ENCODE results near the gene AKAP8.
"Not testable (repeated sequence)": the region's sequence is repeated elsewhere in the genome, so short reads cannot be mapped to it uniquely, and the experiment has no call there.

AKAP8 gene

GRCh38 chr19:15403151-15403531 lies 23.6 kb upstream of the AKAP8 start:
- no peak for DNase-seq

- DNase-seq, result no peak
These were observed 23.0 kb upstream of the AKAP8 start for GRCh38 chr19:15402411-15403150.

DNA sequence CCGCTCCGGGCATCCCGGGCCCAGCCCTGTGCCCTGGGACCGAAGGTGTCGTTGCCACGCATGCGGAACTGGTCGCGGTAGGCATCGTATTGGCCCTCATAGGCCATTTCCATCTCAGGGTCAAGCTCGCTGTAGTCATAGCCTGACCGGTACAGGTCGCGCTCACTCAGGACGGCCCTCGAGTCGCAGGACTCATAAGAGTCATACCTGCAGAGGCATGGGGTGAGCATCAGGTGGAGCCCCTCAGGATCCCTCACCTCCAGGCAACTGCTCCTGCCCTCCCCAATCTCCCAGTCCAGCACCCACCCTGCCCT lies 21.8 kb upstream of the AKAP8 start:
- DNase-seq, result no peak

DNA sequence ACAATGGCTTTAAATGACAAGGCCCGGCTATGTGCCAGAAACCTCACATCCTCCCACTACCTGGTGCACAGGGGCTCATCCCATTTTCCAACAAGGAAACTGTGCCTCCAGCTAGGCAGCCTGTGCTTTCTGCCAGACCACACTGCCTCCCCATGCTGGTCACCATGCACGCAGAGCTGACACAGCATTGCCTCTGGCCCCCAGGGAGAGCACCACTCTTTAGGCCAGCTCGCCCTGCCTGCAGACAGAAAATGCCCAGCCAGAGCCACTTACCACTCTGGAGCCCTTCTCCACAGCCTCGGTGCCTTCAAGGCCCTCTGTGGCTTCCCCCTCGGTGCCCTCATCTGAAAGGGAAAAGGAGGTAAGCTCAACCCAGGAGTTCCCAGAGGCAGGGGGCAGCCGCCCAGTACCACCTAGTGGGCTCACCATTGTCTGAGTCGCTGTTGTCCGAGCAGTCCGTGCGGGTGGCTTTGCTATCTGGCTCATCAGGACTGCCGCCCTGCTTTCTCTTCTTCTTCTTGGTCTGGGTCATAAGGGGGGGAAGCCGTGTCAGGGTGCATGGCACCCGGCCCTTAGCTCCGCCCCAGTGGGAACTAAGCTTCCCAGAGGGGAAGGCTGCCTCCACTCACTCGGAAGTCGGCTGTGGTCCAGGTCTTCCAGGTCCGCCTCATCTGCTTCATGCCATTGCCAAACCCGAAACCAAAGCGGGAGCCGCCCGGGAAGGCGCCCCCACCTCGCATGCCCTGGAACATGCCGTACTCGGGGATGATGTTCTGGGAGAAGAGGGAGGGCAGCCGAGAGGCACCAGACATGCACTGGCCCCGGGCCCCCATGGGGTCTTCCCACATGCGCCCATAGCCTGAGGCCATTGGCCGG lies 21.2 kb upstream of the AKAP8 start:
- no peak for DNase-seq

- no peak for DNase-seq
These were observed 20.0 kb upstream of the AKAP8 start for GRCh38 chr19:15399635-15400034.

- DNase-seq, result no peak
These were observed 19.6 kb upstream of the AKAP8 start for GRCh38 chr19:15399234-15399515.

- DNase-seq, result no peak
These were observed 19.1 kb upstream of the AKAP8 start for GRCh38 chr19:15398501-15399233.

DNA sequence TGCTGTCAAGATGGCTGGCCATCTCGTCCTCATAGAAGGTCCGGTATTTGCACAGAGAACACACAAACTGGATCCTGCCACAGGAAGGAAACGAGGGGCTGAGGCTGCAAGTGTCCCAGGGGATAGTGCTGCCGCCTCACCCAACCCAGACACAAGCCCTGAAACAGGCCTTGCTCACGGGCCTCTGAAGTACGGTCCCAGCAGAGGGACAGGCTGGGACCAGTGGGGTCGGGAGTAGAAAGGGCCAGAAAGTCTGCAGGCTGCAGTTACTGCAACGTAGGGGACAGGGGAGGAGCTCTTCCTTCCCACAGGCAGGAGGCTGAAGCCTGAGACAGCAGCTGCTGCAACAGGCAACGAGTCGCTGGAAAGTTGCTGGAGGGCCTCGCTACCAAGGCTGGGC lies 18.2 kb upstream of the AKAP8 start:
- no peak for DNase-seq

GRCh38 chr19:15397236-15397635 lies 17.6 kb upstream of the AKAP8 start:
- no peak for DNase-seq

DNA sequence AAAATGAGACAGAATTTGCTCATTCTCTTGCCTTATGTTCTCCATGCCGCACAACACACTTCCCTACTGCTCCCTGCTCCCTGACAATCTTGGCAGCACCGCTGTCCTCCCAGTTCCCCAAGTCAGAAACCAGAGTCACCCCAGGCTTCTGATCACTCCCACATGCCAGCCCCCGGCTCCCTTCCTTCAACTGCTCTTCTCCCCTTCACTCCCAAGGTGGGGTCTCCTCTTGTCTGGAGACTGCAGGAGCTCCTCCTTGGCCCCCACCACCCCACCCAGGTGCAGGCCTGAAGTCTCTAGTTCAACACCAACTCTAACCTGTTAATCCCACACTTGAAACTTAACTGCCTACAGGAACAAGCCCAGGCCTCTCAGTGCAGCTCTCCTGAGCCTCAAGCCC lies 16.8 kb upstream of the AKAP8 start:
- no peak for DNase-seq

DNA sequence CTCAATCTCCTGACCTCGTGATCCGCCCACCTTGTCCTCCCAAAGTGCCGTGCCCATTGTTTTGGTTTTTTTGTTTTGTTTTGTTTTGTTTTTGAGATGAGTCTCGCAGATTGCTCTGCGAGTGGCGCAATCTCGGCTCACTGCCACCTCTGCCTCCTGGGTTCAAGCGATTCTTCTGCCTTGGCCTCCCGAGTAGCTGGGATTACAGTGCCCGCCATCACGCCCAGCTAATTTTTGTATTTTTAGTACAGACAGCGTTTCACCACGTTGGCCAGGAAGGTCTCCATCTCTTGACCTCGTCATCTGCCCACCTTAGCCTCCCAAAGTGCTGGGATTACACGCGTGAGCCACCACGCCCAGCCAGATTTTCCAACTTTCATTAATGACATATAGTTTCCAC lies 15.7 kb upstream of the AKAP8 start:
- not testable (repeated sequence) for DNase-seq

DNA sequence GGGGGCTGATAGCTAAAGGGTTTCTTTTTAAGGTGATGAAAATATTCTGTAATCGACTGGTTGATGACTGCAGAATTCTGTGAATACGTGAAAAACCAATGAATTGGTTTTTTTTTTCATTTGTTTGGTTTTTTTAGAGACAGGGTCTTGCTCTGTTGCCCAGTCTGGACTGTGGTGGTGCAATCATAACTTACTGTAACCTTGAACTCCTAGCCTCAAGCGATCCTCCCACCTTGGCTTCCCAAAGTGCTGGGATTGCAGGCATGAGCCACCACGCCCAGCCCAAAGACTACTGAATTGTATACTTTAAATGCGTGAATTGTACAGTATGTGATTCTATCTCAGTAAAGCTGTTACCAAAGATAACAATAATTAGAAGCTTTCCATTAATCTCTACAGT lies 14.8 kb upstream of the AKAP8 start:
- DNase-seq, result no peak

- DNase-seq, result no peak
These were observed 14.4 kb upstream of the AKAP8 start for GRCh38 chr19:15393963-15394362.

- DNase-seq, result no peak
These were observed 11.2 kb upstream of the AKAP8 start for GRCh38 chr19:15390814-15391213.

DNA sequence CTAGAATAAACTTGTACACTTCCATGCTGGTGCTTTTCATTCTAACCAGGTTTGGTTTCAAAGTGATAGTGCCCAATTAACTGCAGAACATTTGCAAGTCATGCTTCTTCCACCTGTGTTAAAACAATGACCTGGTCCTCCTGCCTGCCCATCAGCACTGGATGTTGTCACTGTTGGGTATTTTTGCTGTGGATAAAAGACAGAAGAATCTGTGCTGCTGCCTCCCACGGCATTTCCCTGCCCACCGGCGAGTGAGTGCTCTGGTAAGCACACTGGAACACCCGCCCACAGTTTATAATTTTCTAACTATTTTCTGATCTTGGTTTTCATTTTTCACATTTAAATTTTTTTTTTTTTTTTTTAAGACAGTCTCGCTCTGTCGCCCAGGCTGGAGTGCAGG lies 2.3 kb upstream of the AKAP8 start:
- DNase-seq, result no peak

DNA sequence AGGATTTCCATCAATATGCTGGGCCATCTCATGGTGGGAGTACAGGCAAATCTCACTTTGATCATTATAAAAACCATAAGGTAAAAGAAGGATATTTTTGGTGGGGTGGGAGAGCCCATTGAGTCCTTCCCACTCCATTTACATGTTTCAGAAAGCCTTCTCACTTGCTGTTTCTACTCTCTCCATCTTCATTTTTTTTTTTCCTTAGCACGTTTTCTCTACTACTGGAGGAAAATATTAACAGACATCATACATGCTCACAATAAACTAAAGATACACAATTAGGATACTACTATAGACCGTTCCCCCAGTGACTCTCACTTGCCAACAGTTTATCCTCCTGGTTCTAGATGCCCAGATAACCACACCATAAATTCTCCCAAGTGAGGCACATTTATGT lies 1.8 kb upstream of the AKAP8 start:
- no peak for DNase-seq

DNA sequence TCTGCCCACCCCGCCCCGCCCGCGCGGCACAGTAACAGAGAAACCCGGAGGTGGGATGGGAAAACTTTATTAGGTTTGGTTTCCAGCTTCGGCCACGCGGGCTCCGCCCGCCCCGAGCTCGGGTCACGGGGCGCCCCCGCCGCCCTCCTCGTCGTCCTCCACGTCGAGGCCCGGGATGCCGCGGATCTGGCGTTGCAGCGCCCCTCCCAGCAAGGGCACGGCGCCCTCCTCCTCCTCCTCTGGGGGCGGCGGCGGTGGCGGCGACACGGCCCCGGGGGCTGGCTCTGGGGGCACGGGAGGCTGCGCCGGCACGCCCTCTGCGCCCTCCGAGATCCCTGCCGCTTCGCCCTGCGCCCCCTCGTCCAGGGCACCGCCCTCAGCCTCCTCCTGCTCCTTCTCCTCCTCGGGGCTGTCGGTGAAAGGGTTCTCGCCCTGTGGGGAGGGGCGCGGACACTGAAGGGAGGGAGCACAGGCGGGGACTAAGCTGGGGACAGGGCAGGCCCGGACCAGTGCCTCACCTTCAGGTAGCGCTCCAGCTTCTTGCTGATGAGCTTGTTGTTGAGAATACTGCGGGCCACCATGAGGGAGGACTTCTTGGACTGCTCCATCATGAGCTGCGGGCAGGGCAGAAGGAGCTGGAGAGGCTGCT lies 536 bp upstream of the AKAP8 start:
- DNase-seq, result no peak

GRCh38 chr19:15378534-15379082 lies 979 bp downstream of the AKAP8 start:
- peak; percentile 39 for DNase-seq

- no peak for DNase-seq
These were observed 4.7 kb downstream of the AKAP8 start for GRCh38 chr19:15374796-15375440.

- no peak for DNase-seq
These were observed 5.4 kb downstream of the AKAP8 start for GRCh38 chr19:15374105-15374651.

DNA sequence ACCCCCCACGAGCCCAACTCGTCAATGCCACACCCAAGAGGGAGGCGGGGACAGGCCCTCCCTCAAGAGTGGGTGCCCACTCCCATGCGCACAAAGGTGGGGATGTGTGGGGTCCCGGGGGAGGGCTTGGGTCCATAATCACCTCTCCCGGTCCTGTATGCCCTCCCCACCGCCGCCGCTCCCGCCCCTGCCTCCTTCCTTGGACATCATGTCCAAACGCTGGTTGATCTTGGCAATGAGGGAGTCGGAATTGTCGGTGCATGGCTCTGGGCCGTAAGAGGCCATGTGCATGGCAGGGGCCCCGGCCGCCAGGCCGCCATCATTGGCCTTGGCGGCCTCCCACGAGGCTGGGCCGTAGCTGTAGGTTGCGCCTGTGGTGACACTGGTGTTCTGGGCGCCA lies 5.9 kb downstream of the AKAP8 start:
- DNase-seq, result no peak

- DNase-seq, result no peak
These were observed 6.7 kb downstream of the AKAP8 start for GRCh38 chr19:15372891-15373301.
